SK-N-MC (cell line): Measurements from ENCODE around the gene OSBPL10.

Experiments used
- EZH2 ChIP-seq: fragments of 200-600 bp; sonication (generic); IDR thresholded peaks from one replicate; pipeline ENCODE4 v1.6.1; 2017; ENCODE audit warnings: antibody characterized with exemption
- POLR2AphosphoS5 ChIP-seq: IDR thresholded peaks from 2 replicates; pipeline ENCODE4 v1.6.1; 2012; ENCODE audit warnings: mild to moderate bottlenecking, low read depth, low read length, borderline replicate concordance

GRCh38 chr3:31896026-31896425, 85.0 kb downstream of the OSBPL10 start:
- TF ChIP-seq POLR2AphosphoS5 (no peak), EZH2 (no peak)
